ENCODE results near the gene ATM.
"Not testable (repeated sequence)": the region's sequence is repeated elsewhere in the genome, so short reads cannot be mapped to it uniquely, and the experiment has no call there.

The ATM gene

GRCh38 chr11:108370990-108371389 is 148.1 kb downstream of the ATM start:
- no peak overlapping the region for H2AFZ ChIP-seq (ENCODE audit: low read depth, low read length)
- H3K4me3 ChIP-seq (ENCODE audit: low read length), result no peak overlapping the region
- no peak overlapping the region for H3K4me2 ChIP-seq (ENCODE audit: low read length)
- H3K27ac ChIP-seq (ENCODE audit: low read length), result no peak overlapping the region
- H4K20me1 ChIP-seq (ENCODE audit: insufficient read depth, low read length), result no peaks in the 10 kb centered on the region
- no peak overlapping the region for H3K9ac ChIP-seq (ENCODE audit: low read length)
- H3K79me2 ChIP-seq (ENCODE audit: low read length), result no peaks in the 10 kb centered on the region
- TF ChIP-seq CTCF (IDR thresholded peaks at IDR 0.05; ENCODE audit: low read depth, low read length) (no peak), EZH2phosphoT487 (IDR thresholded peaks at IDR 0.05; ENCODE audit: low read depth) (no peak)
- H3K9me3 ChIP-seq (ENCODE audit: insufficient read depth, low read length), result no peaks in the 10 kb centered on the region
- H3K4me1 ChIP-seq (ENCODE audit: low read length), result no peaks in the 10 kb centered on the region
- no peaks in the 10 kb centered on the region for H3K27me3 ChIP-seq (ENCODE audit: low read depth, low read length)
- peaks cover 19% of the 10 kb centered on the region for H3K36me3 ChIP-seq (replicated peaks; ENCODE audit: low read depth, low read length)

- H3K27me3 ChIP-seq (ENCODE audit: low read depth, low read length); H4K20me1 ChIP-seq (ENCODE audit: insufficient read depth, low read length); H3K4me2 ChIP-seq (ENCODE audit: low read length); H2AFZ ChIP-seq (ENCODE audit: low read depth, low read length); H3K4me3 ChIP-seq (ENCODE audit: low read length); H3K79me2 ChIP-seq (ENCODE audit: low read length); H3K9me3 ChIP-seq (ENCODE audit: insufficient read depth, low read length); H3K9ac ChIP-seq (ENCODE audit: low read length); H3K27ac ChIP-seq (ENCODE audit: low read length); H3K4me1 ChIP-seq (ENCODE audit: low read length): not testable (repeated sequence)
- peaks cover 19% of the 10 kb centered on the region for H3K36me3 ChIP-seq (replicated peaks; ENCODE audit: low read depth, low read length)
Measured at GRCh38 chr11:108373505-108373904, 150.6 kb downstream of the ATM start.

- H3K36me3 ChIP-seq (replicated peaks; ENCODE audit: low read depth, low read length), result no peaks in the 10 kb centered on the region
- no peak overlapping the region for H2AFZ ChIP-seq (ENCODE audit: low read depth, low read length)
- H3K79me2 ChIP-seq (ENCODE audit: low read length), result no peaks in the 10 kb centered on the region
- no peak overlapping the region for H3K4me2 ChIP-seq (ENCODE audit: low read length)
- no peaks in the 10 kb centered on the region for H3K4me1 ChIP-seq (ENCODE audit: low read length)
- H3K4me3 ChIP-seq (ENCODE audit: low read length), result no peak overlapping the region
- TF ChIP-seq EZH2phosphoT487 (IDR thresholded peaks at IDR 0.05; ENCODE audit: low read depth), result no peak
- H3K27me3 ChIP-seq (ENCODE audit: low read depth, low read length), result no peaks in the 10 kb centered on the region
- H3K27ac ChIP-seq (ENCODE audit: low read length), result no peak overlapping the region
- H3K9me3 ChIP-seq (ENCODE audit: insufficient read depth, low read length), result no peaks in the 10 kb centered on the region
- no peaks in the 10 kb centered on the region for H4K20me1 ChIP-seq (ENCODE audit: insufficient read depth, low read length)
- no peak overlapping the region for H3K9ac ChIP-seq (ENCODE audit: low read length)
Measured at GRCh38 chr11:108388576-108388975, 165.7 kb downstream of the ATM start.

GRCh38 chr11:108392353-108392752 is 169.5 kb downstream of the ATM start:
- no peak for TF ChIP-seq EZH2phosphoT487 (IDR thresholded peaks at IDR 0.05; ENCODE audit: low read depth)
- no peaks in the 10 kb centered on the region for H3K27me3 ChIP-seq (ENCODE audit: low read depth, low read length)
- no peaks in the 10 kb centered on the region for H3K4me1 ChIP-seq (ENCODE audit: low read length)
- no peak overlapping the region for H3K27ac ChIP-seq (ENCODE audit: low read length)
- H3K9me3 ChIP-seq (ENCODE audit: insufficient read depth, low read length), result no peaks in the 10 kb centered on the region
- no peak overlapping the region for H3K9ac ChIP-seq (ENCODE audit: low read length)
- H3K79me2 ChIP-seq (ENCODE audit: low read length), result no peaks in the 10 kb centered on the region
- no peaks in the 10 kb centered on the region for H3K36me3 ChIP-seq (replicated peaks; ENCODE audit: low read depth, low read length)
- no peak overlapping the region for H3K4me3 ChIP-seq (ENCODE audit: low read length)
- no peaks in the 10 kb centered on the region for H4K20me1 ChIP-seq (ENCODE audit: insufficient read depth, low read length)
- no peak overlapping the region for H2AFZ ChIP-seq (ENCODE audit: low read depth, low read length)
- H3K4me2 ChIP-seq (ENCODE audit: low read length), result no peak overlapping the region

- no peak overlapping the region for H3K9ac ChIP-seq (ENCODE audit: low read length)
- H3K4me3 ChIP-seq (ENCODE audit: low read length), result no peak overlapping the region
- no peaks in the 10 kb centered on the region for H3K79me2 ChIP-seq (ENCODE audit: low read length)
- no peaks in the 10 kb centered on the region for H3K36me3 ChIP-seq (replicated peaks; ENCODE audit: low read depth, low read length)
- no peak for TF ChIP-seq CTCF (IDR thresholded peaks at IDR 0.05; ENCODE audit: low read depth, low read length)
- TF ChIP-seq EZH2phosphoT487 (IDR thresholded peaks at IDR 0.05; ENCODE audit: low read depth), result no peak
- H3K9me3 ChIP-seq (ENCODE audit: insufficient read depth, low read length), result no peaks in the 10 kb centered on the region
- H2AFZ ChIP-seq (ENCODE audit: low read depth, low read length), result no peak overlapping the region
- no peak overlapping the region for H3K27ac ChIP-seq (ENCODE audit: low read length)
- no peaks in the 10 kb centered on the region for H3K27me3 ChIP-seq (ENCODE audit: low read depth, low read length)
- H3K4me1 ChIP-seq (ENCODE audit: low read length), result no peaks in the 10 kb centered on the region
- no peaks in the 10 kb centered on the region for H4K20me1 ChIP-seq (ENCODE audit: insufficient read depth, low read length)
- no peak overlapping the region for H3K4me2 ChIP-seq (ENCODE audit: low read length)
Measured at GRCh38 chr11:108393046-108393445, 170.2 kb downstream of the ATM start.

Data from OCI-LY3 (cell line).